D721Med (cell line): Measurements from ENCODE around the gene TMEM184A.

Experiments
- DNase-seq: peaks from one replicate; pipeline ENCODE4 v3.0.0; 2011; ENCODE audit warnings: low spot score; ENCODE audit not compliant: insufficient read length
- FAIRE-seq: peaks from 2 replicates; lab custom pipeline; 2011; peaks lifted over from hg19 to GRCh38; lab: Jason Lieb, UNC
- TF ChIP-seq, protein P1 (sequence below): IDR thresholded peaks from 2 replicates; pipeline ENCODE4 v1.5.1; 2012; ENCODE audit warnings: mild to moderate bottlenecking, control low read depth; ENCODE audit not compliant: insufficient read depth; ENCODE audit errors: missing control alignments

Gene TMEM184A

DNA sequence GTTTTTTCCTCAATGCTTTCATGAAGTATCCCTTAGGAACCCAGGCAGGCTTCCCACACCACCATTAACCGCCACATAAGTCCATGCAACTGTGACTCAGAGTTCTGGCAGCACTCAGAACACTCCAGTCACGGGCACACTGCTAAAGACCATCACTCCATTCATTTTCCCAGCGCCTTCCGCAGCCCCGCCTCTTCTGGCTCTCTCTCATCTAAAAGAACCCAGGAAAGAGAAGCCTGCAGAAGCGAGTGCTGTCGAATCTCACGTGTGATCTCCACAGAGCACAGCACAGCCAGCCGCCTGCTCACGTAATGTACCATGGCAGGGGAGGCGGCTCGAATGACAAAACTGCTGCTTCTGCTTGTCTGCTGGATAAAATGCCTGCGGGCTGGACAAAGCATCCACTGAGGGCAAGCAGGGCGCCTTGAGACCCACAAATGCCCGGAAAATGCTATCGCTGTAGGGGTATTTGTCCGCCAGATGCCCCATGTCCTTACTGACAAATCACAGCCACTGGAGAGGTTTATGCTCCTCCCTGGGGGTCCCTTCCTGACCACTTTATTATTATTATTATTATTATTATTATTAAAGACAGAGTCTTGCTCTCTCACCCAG, 12.0 kb upstream of the TMEM184A start:
- TF ChIP-seq, protein P1, sequence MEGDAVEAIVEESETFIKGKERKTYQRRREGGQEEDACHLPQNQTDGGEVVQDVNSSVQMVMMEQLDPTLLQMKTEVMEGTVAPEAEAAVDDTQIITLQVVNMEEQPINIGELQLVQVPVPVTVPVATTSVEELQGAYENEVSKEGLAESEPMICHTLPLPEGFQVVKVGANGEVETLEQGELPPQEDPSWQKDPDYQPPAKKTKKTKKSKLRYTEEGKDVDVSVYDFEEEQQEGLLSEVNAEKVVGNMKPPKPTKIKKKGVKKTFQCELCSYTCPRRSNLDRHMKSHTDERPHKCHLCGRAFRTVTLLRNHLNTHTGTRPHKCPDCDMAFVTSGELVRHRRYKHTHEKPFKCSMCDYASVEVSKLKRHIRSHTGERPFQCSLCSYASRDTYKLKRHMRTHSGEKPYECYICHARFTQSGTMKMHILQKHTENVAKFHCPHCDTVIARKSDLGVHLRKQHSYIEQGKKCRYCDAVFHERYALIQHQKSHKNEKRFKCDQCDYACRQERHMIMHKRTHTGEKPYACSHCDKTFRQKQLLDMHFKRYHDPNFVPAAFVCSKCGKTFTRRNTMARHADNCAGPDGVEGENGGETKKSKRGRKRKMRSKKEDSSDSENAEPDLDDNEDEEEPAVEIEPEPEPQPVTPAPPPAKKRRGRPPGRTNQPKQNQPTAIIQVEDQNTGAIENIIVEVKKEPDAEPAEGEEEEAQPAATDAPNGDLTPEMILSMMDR, result no peak
- FAIRE-seq (no peak), DNase-seq (no peak)

DNA sequence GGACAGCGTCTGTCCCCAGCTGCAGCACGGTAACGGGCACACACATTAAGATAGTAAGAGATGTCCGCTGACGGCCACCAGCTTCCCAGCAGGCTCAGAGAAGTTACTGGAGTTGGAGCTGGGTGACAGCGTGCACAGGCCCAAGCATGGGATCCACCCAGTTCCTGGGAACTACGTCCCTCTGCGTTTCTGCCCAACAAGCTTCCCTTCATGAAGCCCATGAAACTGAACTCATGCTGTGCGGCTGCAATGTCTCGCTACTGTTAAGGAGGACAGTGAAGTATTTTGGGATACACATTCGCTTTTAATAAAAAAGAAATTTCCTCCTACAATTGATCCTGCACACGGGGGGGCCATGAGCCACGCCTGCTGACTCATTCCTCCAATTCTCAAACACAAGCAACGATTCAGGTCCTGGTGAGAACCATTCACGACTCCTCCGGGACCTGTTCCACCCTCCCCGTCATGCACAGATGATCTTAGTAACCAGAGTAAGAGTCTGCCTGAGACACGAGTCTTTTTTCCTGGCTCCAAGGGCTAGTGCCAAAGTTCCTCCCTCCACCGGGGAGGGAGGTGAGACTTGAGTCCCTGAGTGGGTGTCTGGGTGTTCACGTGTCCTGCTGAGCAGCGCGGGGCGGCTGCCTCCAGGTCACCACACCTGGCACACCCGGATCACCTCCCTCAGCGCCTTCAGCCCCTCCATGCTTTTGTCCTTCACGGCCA, 11.2 kb upstream of the TMEM184A start:
- TF ChIP-seq, protein P1, result no peak
- FAIRE-seq, result no peak
- no peak for DNase-seq

DNA sequence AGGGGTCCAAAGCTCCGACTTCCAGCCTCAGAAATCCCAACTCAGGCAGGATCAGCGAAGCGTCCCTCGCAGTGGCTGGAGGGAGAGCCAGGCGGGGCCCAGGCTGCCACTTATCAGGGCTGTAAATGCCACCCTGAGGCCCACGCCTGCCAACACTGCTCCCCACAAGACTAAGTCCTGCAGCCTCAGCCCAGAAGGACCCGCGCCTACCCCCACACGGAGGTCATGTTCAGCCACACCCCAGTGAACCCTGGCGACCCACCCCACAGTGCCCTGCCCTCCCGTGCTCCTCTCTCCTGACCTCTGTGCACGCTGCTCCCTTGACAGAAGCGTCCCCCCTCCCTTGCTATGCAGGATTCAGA, 10.7 kb upstream of the TMEM184A start:
- TF ChIP-seq, protein P1, result no peak
- no peak for DNase-seq

DNA sequence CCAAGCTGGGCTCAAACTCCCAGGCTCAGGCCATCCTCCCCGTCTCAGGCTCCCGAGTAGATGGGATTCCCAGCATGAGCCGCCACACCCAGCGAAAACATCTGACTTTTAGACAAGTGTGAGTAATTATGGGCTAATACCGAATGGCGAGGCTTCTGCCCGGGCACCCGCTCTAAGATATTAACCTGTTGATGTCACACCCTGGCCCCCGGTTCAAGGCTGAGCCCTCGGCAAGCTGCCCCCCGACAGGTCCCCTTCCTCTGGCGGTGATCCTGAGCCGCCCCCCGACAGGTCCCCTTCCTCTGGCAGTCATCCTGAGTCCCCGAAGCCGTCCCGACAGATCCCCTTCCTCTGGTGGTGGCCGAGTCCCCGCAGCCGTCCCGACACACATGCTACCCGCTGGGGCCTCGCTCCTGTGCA, 8.6 kb upstream of the TMEM184A start:
- no peak for FAIRE-seq
- DNase-seq, result no peak
- TF ChIP-seq, protein P1, result no peak

More for the DNA sequence above, 10.7 kb upstream of the TMEM184A start:
- no peak for FAIRE-seq

DNA sequence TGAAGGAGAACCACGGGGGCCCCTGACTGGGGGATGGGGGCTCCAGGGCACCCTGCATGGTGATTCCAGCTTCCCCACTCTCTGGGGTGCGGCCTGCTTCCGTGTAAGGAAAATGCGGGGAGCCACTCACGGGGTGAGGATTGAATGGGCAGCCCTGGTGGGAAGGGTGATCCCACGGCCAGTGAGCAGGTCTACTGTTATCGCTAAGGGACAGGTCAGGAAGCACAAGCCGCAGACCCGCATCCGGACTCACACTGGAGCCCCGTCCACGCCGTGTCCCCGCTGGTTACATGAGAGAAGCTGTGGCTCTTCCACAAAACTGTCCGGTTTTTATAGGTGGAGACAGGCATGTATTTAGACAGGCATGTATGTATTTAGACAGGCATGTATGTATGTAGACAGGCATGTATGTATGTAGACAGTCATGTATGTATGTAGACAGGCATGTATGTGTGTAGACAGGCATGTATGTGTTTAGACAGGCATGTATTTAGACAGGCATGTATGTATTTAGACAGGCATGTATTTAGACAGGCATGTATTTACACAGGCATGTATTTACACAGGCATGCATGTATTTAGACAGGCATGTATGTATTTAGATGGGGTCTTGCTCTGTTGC, 8.1 kb upstream of the TMEM184A start:
- FAIRE-seq, result no peak
- TF ChIP-seq, protein P1, result no peak
- no peak for DNase-seq

DNA sequence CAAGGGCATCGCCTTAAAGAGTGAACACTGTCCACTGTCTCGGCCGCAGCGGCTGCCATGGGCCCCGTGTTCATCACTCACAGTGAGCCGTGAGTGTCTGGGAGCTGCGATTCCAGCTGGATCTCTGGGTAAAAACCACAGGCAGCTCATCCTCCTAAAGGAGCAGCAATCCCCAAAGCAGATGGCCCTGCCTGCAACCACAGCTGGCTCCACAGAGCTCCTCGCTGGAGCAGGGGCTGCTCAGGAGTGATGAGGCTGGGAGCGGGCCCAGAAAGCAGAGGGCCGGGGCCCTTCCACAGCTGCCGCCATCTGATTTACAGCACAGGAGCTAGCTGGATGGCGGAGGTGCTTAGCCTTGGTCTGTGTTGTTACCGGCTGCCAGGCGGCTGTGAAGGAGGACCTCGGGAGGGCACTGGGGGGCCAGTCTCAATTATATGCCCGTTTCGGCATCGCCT, 6.6 kb upstream of the TMEM184A start:
- FAIRE-seq (no peak), DNase-seq (peak; percentile 96)
- TF ChIP-seq, protein P1, result no peak

DNA sequence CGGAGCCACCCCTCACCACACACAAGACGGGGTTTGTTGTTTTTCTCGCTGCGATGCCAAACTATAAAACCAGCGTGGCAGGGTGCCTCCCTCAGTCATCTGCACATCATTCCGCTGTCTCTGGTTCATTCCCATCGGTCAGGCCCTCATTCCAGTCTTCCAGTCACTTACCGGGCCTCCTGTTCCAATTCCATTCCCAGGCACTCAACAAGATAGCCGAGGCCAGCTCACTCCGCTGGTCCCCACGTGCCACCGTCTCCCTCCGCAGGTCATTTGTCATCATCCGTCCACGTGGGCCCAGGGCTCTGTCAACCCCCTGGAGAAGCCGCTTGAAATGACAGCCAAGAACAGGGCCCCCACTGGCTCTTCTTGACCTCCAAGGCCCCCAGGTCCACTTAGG, 6.1 kb upstream of the TMEM184A start:
- TF ChIP-seq, protein P1, result no peak
- FAIRE-seq (no peak), DNase-seq (no peak)
